ENCODE data around the gene TANC1.

TANC1 gene

DNA sequence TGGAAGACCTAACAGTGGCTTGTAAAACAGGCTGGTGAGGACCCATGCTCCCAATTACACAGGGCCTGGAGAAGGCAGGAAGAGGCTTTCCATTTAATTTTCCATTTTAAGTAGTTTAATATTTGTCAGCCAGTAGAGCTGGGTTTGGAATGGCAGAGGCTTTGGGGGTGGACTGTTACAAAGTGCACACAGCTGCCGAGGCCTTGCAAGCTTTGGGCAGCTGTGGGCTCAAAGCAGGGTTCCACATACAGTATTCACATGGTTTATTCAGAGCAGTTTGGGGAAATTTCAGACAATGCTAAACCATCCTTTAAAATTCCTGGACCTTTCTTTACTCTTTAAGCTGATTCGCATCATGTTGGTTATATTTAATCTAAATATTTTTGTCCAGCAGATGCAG, 185.5 kb downstream of the TANC1 start:
- in situ Hi-C loops (cut with MboI; ENCODE audit: low sequenced_read_pairs): no loop called here

DNA sequence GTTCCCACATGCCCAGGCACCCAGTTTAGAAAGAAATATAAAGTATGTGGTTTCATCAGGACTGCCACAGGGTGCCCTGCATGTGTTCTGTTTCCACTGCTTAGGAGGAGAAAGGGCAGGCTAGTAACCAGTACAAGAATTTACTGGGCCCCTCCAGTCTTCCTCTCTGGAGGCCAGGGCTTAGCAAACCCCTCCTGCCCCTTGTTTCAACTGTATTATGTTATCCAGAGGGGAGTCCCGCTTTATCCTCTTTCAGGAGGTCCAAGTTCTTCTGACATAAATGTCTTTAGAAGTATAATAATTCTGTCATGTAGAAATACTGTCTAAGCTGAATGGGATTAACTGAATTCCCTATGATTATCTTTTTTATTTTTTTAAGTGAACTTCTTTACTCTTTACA, 185.9 kb downstream of the TANC1 start:
- in situ Hi-C loops (cut with MboI; ENCODE audit: low sequenced_read_pairs): no loop called here

DNA sequence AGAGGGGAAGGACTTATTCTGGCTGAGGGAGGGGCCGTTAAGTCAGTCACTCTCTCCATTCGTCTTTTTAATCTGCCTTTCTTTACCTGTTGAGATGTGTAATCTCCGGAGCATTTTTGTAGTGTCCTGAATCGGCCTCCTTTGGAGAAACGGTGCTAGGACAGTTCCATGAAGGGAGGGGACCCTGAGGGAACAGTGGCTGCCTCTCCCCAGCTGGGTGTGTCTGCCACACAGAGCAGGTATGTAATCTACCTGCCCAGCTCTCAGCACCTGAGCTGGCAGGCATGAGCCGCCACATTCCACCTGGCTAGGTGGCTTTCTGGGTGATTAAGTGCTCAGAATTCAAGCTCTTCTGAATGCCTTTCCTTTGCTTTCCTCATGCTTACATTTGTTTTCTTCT, 186.9 kb downstream of the TANC1 start:
- in situ Hi-C loops (cut with MboI; ENCODE audit: low sequenced_read_pairs): no loop called here

DNA sequence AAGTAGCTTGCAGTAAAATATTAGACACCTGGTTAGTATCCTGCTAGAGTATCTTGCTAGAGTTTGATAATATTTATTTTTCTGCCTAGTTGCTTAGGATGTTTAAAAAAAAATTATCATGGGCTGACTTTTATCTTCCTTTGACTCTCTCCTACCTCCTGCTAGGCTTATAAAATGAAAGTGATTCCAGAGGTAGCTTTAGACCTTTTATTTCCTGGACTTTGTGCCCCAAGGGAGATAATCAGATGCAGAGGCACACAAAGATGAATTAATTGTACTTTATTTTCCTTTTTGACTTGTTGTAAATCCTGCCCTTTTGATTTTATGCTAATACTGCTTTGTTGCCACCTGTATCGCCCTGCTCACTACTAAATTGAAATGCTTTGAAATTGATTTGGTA, 187.4 kb downstream of the TANC1 start:
- in situ Hi-C loops (cut with MboI; ENCODE audit: low sequenced_read_pairs): no loop called here

DNA sequence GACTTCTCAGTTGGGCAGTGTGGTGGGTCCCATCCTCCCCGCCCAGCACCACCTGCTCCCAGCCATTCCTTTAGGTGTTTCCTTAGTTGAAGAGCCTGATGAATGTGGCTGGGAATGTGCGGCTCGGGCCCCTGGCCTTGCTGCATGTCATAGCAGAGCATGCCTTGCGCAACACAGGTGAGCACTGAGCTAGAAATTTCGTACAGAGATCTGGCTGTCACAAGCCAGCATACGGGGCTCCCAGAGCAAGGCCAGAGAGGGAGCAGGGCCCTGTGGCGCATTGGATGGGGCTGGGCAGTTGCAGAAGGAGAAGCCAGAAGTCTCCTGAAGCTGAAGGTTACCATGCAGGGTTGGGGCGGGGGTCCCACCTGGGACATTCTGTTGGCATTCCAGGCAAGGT, 188.4 kb downstream of the TANC1 start:
- in situ Hi-C loops (cut with MboI; ENCODE audit: low sequenced_read_pairs): no loop called here

DNA sequence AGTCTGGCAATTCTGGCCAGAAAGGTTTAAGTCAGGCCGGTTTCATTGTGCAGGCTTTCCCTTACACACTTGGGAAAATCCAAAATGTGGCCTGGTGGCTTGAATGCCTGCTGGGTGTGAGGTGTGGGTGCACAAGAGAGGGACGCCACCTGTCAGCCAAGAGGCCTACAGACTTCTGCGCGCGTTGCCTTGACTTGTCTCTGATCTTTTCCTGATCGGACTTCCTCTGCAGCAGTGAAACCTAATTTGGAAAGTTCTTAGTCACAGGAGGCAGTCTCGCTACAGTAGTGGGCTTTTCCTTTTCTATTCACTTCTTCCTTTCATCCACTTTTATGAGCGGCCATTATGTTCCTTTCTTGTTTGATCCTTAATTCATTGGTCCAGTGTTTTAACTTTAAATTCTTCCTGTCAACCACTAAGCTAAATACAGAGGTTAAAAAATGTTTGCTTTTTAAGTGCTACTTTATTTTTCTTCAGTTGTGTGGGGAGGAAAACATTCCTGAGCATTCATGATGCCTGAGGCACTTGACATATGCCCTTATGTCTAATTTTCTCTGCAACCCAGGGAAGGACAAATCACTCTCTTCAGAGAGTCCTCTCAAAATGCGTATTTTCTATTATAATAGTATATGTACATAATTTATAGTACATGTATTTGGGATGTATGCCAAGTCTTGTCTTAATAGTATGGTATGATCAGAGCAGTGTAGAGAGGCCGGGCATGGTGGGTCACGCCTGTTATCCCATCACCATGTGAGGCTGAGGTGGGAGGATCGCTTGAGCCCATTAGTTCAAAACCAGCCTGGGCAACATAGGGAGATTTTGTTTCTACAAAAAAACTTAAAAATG, 189.1 kb downstream of the TANC1 start:
- in situ Hi-C loops (cut with MboI; ENCODE audit: low sequenced_read_pairs): no loop called here

DNA sequence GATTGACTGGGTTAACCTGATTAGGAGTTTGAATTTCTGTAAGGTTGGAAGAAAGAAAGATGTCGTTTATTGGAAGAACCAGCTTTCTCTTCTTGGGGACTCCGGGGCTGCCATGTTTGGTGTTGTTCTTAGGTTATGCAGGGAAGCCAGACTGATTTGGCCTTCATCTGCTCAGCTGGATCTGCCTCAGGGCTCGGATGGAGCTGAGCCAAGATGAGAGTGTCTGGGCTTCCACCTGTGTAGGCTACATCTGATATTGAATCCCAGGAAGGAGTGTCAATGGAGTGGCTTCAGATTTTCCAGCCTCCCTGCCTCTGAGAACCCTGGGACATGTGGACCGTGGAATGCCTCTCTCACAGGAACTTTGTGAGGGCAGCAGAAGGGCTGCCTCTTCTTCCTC, 192.0 kb downstream of the TANC1 start:
- in situ Hi-C loops (cut with MboI; ENCODE audit: low sequenced_read_pairs): no loop called here

DNA sequence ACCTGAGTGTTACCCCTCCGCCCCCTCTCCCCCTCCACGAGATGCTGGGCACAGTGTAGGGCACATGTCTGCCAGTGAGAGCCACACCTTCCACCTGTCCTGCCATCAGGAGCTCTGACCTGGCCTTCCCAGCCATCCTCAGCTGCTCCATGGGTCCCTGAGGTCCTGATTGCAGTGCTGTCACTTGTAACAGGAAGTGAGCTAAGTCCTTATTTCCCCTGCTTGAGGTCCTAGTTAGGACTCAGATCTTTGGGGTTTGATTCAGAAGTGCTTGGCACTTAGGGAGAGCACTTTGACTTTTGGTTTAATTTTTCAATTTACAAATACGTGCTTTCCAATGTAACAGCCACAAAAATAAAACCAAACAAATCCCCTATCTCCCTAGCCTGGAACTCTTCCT, 192.5 kb downstream of the TANC1 start:
- in situ Hi-C loops (cut with MboI; ENCODE audit: low sequenced_read_pairs): no loop called here

DNA sequence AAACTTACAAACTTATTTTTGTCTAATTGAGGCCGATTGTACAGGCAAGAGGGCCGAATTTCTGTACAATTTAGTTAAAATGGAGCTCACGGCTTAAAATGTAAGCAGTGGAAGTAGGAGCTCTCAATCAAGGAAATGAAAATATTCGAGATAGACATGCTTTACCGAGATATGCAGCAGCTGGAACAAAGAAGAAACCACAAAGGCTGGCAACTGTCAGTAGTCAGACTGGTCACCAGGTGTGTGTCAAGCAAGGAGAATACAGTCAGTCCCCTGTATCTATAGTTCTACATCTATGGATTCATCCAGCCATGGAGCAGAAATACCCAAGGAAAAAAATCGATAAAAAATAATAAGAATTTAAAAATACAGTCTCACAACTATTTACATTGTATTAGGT, 195.5 kb downstream of the TANC1 start:
- in situ Hi-C loops (cut with MboI; ENCODE audit: low sequenced_read_pairs): no loop called here

DNA sequence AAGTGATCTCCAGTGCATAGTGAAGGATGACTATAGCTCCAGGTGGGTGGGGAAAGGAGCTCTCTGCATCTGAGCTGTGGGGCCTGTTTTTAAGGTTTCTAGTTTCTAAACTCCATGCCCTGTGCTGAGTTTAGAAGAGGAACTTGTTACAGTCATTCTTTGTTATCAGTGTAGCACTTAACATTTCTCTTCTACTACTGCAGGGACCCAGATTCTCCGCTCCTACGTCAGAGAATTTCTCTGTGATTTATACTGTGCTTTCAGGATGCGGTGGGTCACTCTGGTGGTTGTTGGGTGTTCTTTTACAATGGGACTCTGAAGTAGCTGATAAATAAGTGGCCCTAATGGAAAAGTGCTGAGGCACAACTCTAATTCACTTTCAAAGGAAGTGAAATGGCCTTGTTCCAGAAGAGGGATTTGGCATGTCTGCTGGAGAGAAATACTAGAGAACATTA, 196.0 kb downstream of the TANC1 start:
- in situ Hi-C loops (cut with MboI; ENCODE audit: low sequenced_read_pairs): no loop called here

DNA sequence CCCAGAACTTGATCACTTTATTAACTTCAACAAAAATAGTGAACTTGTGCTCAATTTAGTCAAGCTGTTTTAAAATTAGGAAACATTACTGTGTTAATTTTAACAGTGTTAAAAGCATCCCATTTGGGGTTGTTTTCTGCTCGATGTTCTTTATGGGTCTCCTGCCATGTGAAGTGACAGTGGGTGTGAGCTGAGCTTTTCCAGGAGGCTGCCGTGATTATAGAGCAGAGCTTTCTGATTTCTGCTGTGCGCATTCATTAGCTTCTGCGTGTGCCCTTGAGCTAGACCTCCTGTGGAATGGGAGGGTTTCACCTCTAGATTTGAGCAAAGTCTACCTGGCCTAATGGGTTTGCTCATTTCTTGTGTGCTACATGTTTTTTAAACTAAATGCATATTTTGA, 196.6 kb downstream of the TANC1 start:
- in situ Hi-C loops (cut with MboI; ENCODE audit: low sequenced_read_pairs): no loop called here

DNA sequence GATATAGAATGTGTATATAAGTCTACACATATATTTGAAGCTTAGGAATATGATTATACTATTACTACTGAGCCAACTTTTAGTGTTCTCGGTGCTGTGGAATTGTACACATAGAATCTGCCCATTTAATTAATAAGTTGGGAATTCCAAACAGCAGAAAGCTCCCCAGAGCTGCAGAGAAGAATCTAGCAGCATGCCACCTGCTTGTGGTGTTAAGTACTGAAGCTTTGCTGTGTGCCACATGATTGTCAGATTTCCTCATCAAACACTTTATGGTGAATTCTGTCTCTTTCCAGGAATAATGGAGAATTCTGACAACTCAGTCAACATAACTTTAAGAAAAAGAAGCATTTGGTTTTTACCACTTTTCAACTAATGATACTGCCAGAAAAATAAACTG, 200.3 kb downstream of the TANC1 start:
- in situ Hi-C loops (cut with MboI; ENCODE audit: low sequenced_read_pairs): no loop called here

DNA sequence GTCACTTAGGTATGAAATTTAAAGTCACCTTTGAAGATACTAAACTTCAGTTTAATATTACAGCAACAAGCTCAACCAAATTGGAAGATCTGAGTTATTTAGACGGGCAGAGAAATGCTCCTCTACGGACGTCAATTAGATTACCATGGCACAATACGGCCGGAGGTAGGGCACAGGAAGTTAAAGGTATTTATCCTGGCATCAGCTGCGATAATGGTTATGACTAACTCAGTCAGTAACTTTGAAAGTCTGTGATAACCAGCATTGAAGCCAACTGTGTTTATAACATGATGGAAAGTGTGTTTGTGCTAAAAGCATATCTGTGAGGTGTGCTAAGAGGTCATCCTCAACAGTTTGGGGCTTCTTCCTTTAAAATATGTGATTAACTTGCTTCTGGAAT, 200.7 kb downstream of the TANC1 start:
- in situ Hi-C loops (cut with MboI; ENCODE audit: low sequenced_read_pairs): no loop called here

DNA sequence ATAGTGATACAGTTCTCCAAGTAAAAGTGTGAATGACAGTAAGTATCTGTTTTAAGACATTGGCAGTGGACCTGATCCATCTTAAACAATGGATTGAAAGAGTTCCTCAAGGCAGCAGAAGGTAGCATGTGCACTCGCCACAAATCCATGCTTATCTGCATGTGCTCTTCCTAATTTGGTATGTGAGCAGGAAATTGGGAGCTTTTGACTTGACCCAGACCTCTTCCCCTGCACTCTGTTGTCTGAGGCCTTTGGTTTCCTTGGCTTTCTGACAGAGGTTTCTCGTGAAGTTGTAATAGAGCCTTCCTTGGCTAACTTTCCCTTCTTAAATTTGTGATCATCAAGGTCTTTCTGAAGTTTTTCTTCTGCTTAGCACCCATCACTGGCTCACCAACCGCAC, 204.0 kb downstream of the TANC1 start:
- in situ Hi-C loops (cut with MboI; ENCODE audit: low sequenced_read_pairs): no loop called here

DNA sequence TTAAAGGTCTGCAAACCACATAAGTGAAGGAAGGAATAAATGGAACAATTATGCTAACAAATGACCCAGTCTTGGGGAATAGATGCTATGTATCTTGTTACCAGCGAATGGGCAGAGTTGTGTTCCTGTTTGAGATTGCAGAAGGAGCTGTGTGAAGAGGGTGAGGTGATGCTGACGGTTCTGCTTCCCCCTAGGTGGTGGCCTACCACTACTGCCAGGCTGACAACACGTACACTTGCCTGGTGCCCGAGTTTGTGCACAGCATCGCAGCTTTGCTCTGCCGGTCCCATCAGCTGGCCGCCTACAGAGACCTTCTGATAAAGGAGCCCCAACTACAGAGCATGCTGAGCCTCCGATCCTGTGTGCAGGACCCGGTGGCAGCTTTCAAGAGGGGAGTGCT, 206.3 kb downstream of the TANC1 start:
- in situ Hi-C loops (cut with MboI; ENCODE audit: low sequenced_read_pairs): no loop called here

DNA sequence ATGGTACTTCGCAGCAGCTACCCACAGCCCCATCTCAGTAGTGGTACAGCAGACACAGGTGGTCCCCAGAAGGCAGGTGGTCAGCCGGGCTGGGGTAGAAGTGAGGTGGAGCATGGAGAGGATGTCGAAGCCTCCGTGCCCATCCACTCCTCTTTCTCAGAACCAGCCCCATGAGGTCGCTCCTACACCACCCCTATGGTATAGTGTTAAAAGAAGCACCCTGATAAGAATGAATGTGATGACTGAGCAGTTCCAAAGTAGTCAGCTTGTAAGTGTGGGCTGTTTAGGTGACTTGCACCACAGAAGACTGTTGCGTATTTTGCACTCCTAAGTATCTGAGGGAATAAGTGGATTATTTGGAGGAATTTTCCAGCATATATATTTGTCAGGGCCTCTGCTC, 206.7 kb downstream of the TANC1 start:
- in situ Hi-C loops (cut with MboI; ENCODE audit: low sequenced_read_pairs): no loop called here

DNA sequence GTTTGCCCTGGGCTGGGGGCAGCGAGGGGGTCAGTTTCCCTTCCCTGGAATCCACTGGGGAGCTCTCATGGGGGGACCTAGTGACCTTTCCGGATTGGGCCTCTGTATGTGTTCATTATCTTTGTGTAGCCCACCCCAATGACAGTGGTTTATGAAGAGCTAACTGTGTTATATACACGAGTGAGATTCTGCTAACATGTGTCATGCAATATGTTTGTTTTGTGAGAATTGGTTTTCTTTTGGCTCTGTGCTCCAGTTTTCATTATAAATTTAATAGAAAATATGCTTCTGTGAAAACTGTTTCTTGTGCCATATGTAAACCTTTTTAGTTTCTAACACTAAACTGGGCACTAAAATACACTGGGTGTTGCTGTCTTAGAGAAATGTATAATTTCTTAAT, 207.5 kb downstream of the TANC1 start:
- in situ Hi-C loops (cut with MboI; ENCODE audit: low sequenced_read_pairs): no loop called here

DNA sequence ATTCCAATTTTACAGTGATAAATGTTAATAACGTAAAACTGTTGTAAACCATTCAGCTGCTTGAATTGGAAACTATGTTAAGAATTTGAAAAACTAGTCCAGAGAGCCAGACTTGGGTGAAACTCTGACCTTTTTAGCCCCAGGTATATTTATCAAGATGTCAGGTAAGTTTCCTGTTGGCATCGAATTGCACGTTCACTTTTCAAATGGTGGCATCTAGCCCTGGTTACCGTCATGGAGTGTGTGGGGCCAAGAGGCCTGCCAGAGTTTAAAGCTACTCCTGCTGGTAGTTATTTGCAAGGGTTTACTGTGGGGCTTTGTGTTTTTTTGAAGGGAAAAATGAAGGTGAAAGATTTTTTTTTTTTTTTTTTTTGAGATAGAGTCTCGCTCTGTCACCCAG, 208.1 kb downstream of the TANC1 start:
- in situ Hi-C loops (cut with MboI; ENCODE audit: low sequenced_read_pairs): no loop called here

DNA sequence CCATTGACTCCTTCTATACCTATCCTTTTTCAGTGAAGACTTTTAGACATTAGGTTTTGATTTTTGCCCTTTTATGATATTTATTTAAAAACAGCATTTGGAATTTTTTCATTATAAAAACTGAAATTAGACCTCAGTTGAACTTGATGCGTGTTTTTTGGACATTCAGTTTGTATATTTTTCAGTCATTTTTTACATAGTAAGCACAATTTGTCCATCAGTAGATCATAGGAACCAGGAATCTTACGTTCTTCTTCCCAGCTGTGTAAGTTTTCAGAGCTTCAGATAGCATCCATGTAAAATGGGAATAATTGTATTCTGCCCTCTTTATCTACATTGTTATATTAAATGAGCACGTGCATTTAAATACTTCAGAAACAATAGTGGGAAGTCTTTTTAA, 208.9 kb downstream of the TANC1 start:
- in situ Hi-C loops (cut with MboI; ENCODE audit: low sequenced_read_pairs): no loop called here

DNA sequence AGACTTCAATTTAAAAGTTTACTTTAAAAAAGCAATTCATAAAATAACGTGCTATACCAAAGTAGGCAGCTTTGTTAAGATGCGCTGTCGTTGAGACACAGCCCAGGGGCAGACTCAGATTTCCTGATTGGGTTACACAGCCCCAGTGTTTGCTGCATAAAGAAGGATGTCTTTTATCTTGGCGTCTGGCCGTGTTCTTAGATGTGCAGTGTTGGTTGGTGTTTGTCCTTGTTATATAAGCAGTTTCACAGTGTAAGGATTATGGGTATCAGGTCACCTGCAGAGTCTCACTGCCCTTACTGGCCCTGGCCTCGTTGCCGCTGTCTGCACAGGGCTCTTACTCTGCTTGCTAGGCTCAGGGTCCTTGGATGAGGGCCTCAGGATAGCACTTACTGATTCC, 209.5 kb downstream of the TANC1 start:
- in situ Hi-C loops (cut with MboI; ENCODE audit: low sequenced_read_pairs): no loop called here

DNA sequence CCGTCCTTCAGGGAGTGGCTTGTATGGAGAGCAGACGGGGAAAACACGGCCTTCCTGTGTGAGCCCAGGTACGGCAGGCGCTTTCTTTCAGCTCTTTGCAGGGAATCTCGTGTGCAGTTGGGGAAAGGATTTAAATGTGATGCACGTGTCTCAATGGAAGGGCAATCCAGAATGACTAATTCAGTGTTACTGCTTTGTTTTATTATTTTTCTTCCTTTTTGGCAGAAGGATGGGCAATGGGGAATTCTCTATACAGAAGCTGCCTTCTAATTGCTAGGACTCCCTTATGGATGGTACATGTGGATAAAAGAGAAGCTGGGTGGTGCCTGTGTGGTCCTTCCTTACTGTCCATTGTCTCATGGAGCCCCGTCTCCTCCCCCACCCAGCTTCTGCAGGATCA, 210.7 kb downstream of the TANC1 start:
- in situ Hi-C loops (cut with MboI; ENCODE audit: low sequenced_read_pairs): no loop called here

DNA sequence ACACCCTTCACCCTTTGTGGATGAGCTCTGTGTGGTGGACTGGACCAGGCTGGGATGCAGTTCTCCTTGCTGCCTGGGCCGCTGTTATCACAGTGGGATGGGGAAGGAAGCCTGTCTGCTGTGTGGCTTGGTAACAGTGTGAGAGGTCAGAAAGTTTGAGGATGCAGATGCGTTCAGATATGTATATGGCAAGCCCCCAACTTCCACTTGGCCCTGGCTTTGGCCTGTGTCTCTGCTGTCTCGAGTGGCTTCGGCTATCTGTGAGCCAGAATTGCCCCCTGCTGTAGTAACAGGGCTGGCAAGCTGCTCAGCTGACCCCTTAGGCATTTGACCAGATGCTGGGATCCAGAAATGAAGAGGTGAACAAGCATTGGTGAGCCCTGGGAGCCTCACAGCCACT, 211.3 kb downstream of the TANC1 start:
- in situ Hi-C loops (cut with MboI; ENCODE audit: low sequenced_read_pairs): no loop called here

DNA sequence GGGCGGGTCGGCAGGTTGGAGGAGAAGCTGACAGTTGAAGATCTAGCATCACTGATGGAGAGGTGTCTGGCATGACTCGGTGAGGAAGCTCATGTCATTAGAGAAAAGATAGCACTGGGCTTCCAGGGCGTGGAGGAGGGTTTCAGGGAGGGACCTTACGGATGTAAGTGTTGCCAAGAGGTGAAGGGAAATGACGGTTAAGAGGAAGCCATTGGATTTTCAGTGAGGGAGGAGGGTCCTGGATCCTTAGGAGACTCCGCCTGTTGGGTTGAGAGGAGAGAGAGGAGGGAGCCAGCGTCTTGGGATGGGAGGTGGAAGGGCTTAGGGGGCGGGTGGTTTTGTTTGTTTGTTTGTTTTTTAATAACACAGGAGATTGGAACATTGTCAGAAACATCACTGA, 214.9 kb downstream of the TANC1 start:
- in situ Hi-C loops (cut with MboI; ENCODE audit: low sequenced_read_pairs): no loop called here
